ENCODE results near the gene SYN1. TPM values are rescaled to one million over a fixed set of nuclear protein-coding genes. Genes with fewer than 3 reads are reported as not detected.

Gene SYN1
- polyA plus RNA-seq, 1 of the 3 experiments (the other 2 are of a cell fraction): 0.08 TPM

- TF ChIP-seq REST (IDR thresholded peaks at IDR 0.05; ENCODE audit: low read depth, low read length) (no peak), JUND (IDR thresholded peaks at IDR 0.05) (no peak), GATA2 (CRISPR knock-in tag; IDR thresholded peaks at IDR 0.05) (no peak), EZH2phosphoT487 (IDR thresholded peaks at IDR 0.05; ENCODE audit: borderline replicate concordance, low read depth) (no peak), RFX5 (IDR thresholded peaks at IDR 0.05; ENCODE audit: low read length) (no peak), RXRA (IDR thresholded peaks at IDR 0.05; ENCODE audit: borderline replicate concordance, low read depth) (no peak), MXI1 (IDR thresholded peaks at IDR 0.05; ENCODE audit: low read depth, low read length) (no peak), RAD21 (IDR thresholded peaks at IDR 0.05; ENCODE audit: low read length) (no peak), MAX (IDR thresholded peaks at IDR 0.05; ENCODE audit: low read depth) (no peak), TEAD4 (IDR thresholded peaks at IDR 0.05; ENCODE audit: borderline replicate concordance, insufficient read depth) (no peak), POLR2AphosphoS5 (IDR thresholded peaks at IDR 0.05; ENCODE audit: low read depth, low read length) (no peak), TAF1 (IDR thresholded peaks at IDR 0.05; ENCODE audit: borderline replicate concordance, low read depth, low read length) (no peak), YY1 (IDR thresholded peaks at IDR 0.05; ENCODE audit: low read depth) (no peak)
- TF ChIP-seq, protein P1, sequence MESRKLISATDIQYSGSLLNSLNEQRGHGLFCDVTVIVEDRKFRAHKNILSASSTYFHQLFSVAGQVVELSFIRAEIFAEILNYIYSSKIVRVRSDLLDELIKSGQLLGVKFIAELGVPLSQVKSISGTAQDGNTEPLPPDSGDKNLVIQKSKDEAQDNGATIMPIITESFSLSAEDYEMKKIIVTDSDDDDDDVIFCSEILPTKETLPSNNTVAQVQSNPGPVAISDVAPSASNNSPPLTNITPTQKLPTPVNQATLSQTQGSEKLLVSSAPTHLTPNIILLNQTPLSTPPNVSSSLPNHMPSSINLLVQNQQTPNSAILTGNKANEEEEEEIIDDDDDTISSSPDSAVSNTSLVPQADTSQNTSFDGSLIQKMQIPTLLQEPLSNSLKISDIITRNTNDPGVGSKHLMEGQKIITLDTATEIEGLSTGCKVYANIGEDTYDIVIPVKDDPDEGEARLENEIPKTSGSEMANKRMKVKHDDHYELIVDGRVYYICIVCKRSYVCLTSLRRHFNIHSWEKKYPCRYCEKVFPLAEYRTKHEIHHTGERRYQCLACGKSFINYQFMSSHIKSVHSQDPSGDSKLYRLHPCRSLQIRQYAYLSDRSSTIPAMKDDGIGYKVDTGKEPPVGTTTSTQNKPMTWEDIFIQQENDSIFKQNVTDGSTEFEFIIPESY (IDR thresholded peaks at IDR 0.05; ENCODE audit: borderline replicate concordance, low read depth): no peak
Measured at GRCh38 chrX:47587906-47588735, 31.5 kb downstream of the SYN1 start (continued).
